ENCODE data around the gene KLHDC8A. TPM values are rescaled to one million over a fixed set of nuclear protein-coding genes. Genes with fewer than 3 reads are reported as not detected.

The KLHDC8A gene
- polyA plus RNA-seq, 1 donor (not counting 4 experiments of a cell fraction or from before 2014, with no cell fraction given) = not detected

DNA sequence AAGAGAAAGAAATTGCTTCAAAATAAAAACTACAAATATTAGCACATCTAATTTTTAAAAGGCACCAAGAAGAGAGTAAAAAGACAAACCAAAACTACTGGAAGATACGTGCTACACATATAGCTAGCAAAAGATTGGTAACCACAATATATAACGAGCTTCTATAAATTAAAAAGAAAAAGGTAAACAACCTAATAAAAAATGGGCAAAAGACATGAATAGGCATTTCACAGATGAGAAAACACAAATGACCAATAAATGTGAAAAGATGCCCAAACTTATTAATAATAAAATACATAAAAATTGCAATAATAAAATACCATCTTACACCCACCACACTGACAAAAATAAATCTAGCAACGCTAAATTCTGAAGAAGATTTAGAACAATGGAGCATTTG, 38.9 kb upstream of the KLHDC8A start:
- Histone ChIP-seq H4K20me1 (ENCODE audit: control insufficient read depth, extremely low read depth, insufficient read depth, low read length) (no peaks in the 10 kb centered on the region), H3K9me3 (ENCODE audit: control insufficient read depth, low read depth, low read length) (no peaks in the 10 kb centered on the region), H3K36me3 (ENCODE audit: control insufficient read depth in 2 of 2, extremely low read depth in 1 of 2, insufficient read depth in 2 of 2, low read length in 2 of 2) (no peaks in the 10 kb centered on the region), H3K4me1 (ENCODE audit: control insufficient read depth, extremely low read depth, insufficient read depth, low read length) (no peaks in the 10 kb centered on the region), H2AFZ (ENCODE audit: control insufficient read depth, low read length) (no peak overlapping the region), H3K9me1 (ENCODE audit: control insufficient read depth, extremely low read depth, insufficient read depth, low read length) (no peaks in the 10 kb centered on the region), H3K27ac (ENCODE audit: control insufficient read depth, insufficient read depth, low read length) (no peak overlapping the region), H3K4me2 (ENCODE audit: control insufficient read depth, extremely low read depth, insufficient read depth, low read depth, low read length) (no peak overlapping the region), H3K27me3 (ENCODE audit: control insufficient read depth, extremely low read depth, insufficient read depth, low read length) (peaks cover 5% of the 10 kb centered on the region), H3K4me3 (ENCODE audit: control insufficient read depth in 2 of 3, extremely low read depth in 1 of 3, insufficient read depth in 2 of 3, low read depth in 1 of 3, low read length in 3 of 3) (no peak overlapping the region), H3K9ac (ENCODE audit: control insufficient read depth, extremely low read depth, insufficient read depth, low read length) (no peak overlapping the region), H3K79me2 (ENCODE audit: control insufficient read depth, insufficient read depth, low read length) (no peaks in the 10 kb centered on the region)
- TF ChIP-seq EZH2 (IDR thresholded peaks at IDR 0.05; ENCODE audit: low read length) = no peak
- TF ChIP-seq, protein P1, sequence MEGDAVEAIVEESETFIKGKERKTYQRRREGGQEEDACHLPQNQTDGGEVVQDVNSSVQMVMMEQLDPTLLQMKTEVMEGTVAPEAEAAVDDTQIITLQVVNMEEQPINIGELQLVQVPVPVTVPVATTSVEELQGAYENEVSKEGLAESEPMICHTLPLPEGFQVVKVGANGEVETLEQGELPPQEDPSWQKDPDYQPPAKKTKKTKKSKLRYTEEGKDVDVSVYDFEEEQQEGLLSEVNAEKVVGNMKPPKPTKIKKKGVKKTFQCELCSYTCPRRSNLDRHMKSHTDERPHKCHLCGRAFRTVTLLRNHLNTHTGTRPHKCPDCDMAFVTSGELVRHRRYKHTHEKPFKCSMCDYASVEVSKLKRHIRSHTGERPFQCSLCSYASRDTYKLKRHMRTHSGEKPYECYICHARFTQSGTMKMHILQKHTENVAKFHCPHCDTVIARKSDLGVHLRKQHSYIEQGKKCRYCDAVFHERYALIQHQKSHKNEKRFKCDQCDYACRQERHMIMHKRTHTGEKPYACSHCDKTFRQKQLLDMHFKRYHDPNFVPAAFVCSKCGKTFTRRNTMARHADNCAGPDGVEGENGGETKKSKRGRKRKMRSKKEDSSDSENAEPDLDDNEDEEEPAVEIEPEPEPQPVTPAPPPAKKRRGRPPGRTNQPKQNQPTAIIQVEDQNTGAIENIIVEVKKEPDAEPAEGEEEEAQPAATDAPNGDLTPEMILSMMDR (optimal IDR thresholded peaks at IDR 0.05 in 1 of 3, IDR thresholded peaks at IDR 0.05 in 1 of 3, conservative IDR thresholded peaks at IDR 0.05 in 1 of 3; ENCODE audit: extremely low read depth in 1 of 3, insufficient read depth in 2 of 3, low read length in 3 of 3) = no peak
- DNase-seq (ENCODE audit: low read depth, low spot score) (no peak), FAIRE-seq (no peak)
- dilution Hi-C loops (cut with MboI; ENCODE audit: extremely low pct_ligation_motif_present, low sequenced_read_pairs) = no loop called here

DNA sequence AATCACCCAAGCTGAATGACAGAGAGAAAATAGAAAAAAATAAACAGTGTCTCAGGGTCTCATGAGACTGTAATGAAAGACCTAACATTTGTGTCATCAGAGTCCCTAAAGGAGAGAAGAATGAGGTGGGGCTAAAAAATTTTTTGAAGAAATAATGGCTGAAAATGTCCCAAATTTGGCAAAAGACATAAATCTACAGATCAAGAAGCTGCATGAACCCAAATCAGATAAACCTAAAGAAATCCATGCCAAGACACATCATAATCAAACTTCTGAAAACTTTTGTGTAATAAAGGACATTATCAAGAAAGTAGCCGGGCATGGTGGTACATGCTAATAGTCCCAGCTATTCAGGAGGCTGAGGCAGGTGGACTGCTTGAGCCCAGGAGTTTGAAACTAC, 35.9 kb upstream of the KLHDC8A start:
- Histone ChIP-seq H3K27ac (ENCODE audit: control insufficient read depth, insufficient read depth, low read length) (no peak overlapping the region), H3K9me1 (ENCODE audit: control insufficient read depth, extremely low read depth, insufficient read depth, low read length) (no peaks in the 10 kb centered on the region), H2AFZ (ENCODE audit: control insufficient read depth, low read length) (no peak overlapping the region), H3K36me3 (ENCODE audit: control insufficient read depth in 2 of 2, extremely low read depth in 1 of 2, insufficient read depth in 2 of 2, low read length in 2 of 2) (no peaks in the 10 kb centered on the region), H3K9ac (ENCODE audit: control insufficient read depth, extremely low read depth, insufficient read depth, low read length) (no peak overlapping the region), H3K27me3 (ENCODE audit: control insufficient read depth, extremely low read depth, insufficient read depth, low read length) (peaks cover 5% of the 10 kb centered on the region), H4K20me1 (ENCODE audit: control insufficient read depth, extremely low read depth, insufficient read depth, low read length) (no peaks in the 10 kb centered on the region), H3K4me2 (ENCODE audit: control insufficient read depth, extremely low read depth, insufficient read depth, low read depth, low read length) (no peak overlapping the region), H3K9me3 (ENCODE audit: control insufficient read depth, low read depth, low read length) (no peaks in the 10 kb centered on the region), H3K4me3 (ENCODE audit: control insufficient read depth in 2 of 3, extremely low read depth in 1 of 3, insufficient read depth in 2 of 3, low read depth in 1 of 3, low read length in 3 of 3) (no peak overlapping the region), H3K79me2 (ENCODE audit: control insufficient read depth, insufficient read depth, low read length) (no peaks in the 10 kb centered on the region), H3K4me1 (ENCODE audit: control insufficient read depth, extremely low read depth, insufficient read depth, low read length) (no peaks in the 10 kb centered on the region)
- DNase-seq (ENCODE audit: low read depth, low spot score) = no peak
- dilution Hi-C loops (cut with MboI; ENCODE audit: extremely low pct_ligation_motif_present, low sequenced_read_pairs) = no loop called here
- no peak for TF ChIP-seq EZH2 (IDR thresholded peaks at IDR 0.05; ENCODE audit: low read length)
- TF ChIP-seq, protein P1 (optimal IDR thresholded peaks at IDR 0.05 in 1 of 3, IDR thresholded peaks at IDR 0.05 in 1 of 3, conservative IDR thresholded peaks at IDR 0.05 in 1 of 3; ENCODE audit: extremely low read depth in 1 of 3, insufficient read depth in 2 of 3, low read length in 3 of 3) = no peak
- FAIRE-seq = no peak

Data from keratinocyte (primary cell).